Head of caudate nucleus (tissue), 42 donors: ENCODE results near the gene SLC25A38.
A peak's percentile ranks its signal among the peaks of the same experiment; 100 is the strongest.
"Not testable (repeated sequence)": the region's sequence is repeated elsewhere in the genome, so short reads cannot be mapped to it uniquely, and the experiment has no call there.

ENCODE experiments used
- DNase-seq, 42 donors: peaks; one replicate each; pipeline versions ENCODE4 v3.0.0 to v3.0.0-alpha.2; 2020 to 2021; ENCODE audit warnings: mixed read lengths in 7 of 42
- intact Hi-C: fragments of 100-400 bp; cut with DNase I; formaldehyde crosslinking; loops from one replicate; pipeline ENCODE4 v1.15.0; 2022

SLC25A38 gene

GRCh38 chr3:39405687-39406367, 22.7 kb downstream of the SLC25A38 start:
- intact Hi-C loops = no loop called here
- no peak for DNase-seq

- intact Hi-C loops = no loop called here
- DNase-seq = peak; percentile 89 to 99 (median 96)
These were observed 23.4 kb downstream of the SLC25A38 start, which contains the start of gene RPSA for GRCh38 chr3:39406368-39407258. Gene RPSA, plus strand, starts transcription at chr3:39406720. Its CDS starts 934 bp downstream, at chr3:39407654.

GRCh38 chr3:39407259-39407629, 24.1 kb downstream of the SLC25A38 start:
- DNase-seq = no peak
- intact Hi-C loops = no loop called here

- DNase-seq = no peak
- intact Hi-C loops = no loop called here
These were observed 24.8 kb downstream of the SLC25A38 start for GRCh38 chr3:39407773-39408492.

- intact Hi-C loops = no loop called here
These were observed 25.6 kb downstream of the SLC25A38 start for GRCh38 chr3:39408493-39409372.

GRCh38 chr3:39409514-39410136, 26.5 kb downstream of the SLC25A38 start:
- no peak for DNase-seq
- intact Hi-C loops = no loop called here

More at GRCh38 chr3:39408493-39409372, 25.6 kb downstream of the SLC25A38 start:
- no peak for DNase-seq

GRCh38 chr3:39410893-39411292, 27.7 kb downstream of the SLC25A38 start:
- DNase-seq = no peak
- intact Hi-C loops = no loop called here

GRCh38 chr3:39412668-39413260, 29.6 kb downstream of the SLC25A38 start:
- DNase-seq = no peak
- intact Hi-C loops = no loop called here

- intact Hi-C loops = no loop called here
- no peak for DNase-seq
These were observed 30.7 kb downstream of the SLC25A38 start for GRCh38 chr3:39413691-39414420.

- intact Hi-C loops = no loop called here
These were observed 31.3 kb downstream of the SLC25A38 start for GRCh38 chr3:39414421-39414907.

GRCh38 chr3:39415302-39415701, 32.1 kb downstream of the SLC25A38 start:
- intact Hi-C loops, DNase-seq: not testable (repeated sequence)

More at GRCh38 chr3:39414421-39414907, 31.3 kb downstream of the SLC25A38 start:
- DNase-seq = no peak

GRCh38 chr3:39415983-39416382, 32.8 kb downstream of the SLC25A38 start:
- DNase-seq = no peak
- intact Hi-C loops = no loop called here

- DNase-seq, intact Hi-C loops: not testable (repeated sequence)
These were observed 33.8 kb downstream of the SLC25A38 start for GRCh38 chr3:39416998-39417397.

- DNase-seq, intact Hi-C loops: not testable (repeated sequence)
These were observed 35.5 kb downstream of the SLC25A38 start for GRCh38 chr3:39418556-39419225.

- no peak for DNase-seq
- intact Hi-C loops = no loop called here
These were observed 36.7 kb downstream of the SLC25A38 start for GRCh38 chr3:39419742-39420315.

GRCh38 chr3:39420543-39420942, 37.4 kb downstream of the SLC25A38 start:
- no peak for DNase-seq
- intact Hi-C loops = no loop called here
